HL-60 (cell line): ENCODE results near the gene USB1.

ENCODE experiments used
- GABPA ChIP-seq: IDR thresholded peaks from 2 replicates; pipeline ENCODE4 v1.6.1; 2012; ENCODE audit warnings: low read depth
- POLR2AphosphoS5 ChIP-seq: IDR thresholded peaks from 2 replicates; pipeline ENCODE4 v1.6.1; 2012; ENCODE audit warnings: low read depth
- SPI1 ChIP-seq: IDR thresholded peaks from 2 replicates; pipeline ENCODE4 v1.6.1; 2012; ENCODE audit warnings: low read depth, mild to moderate bottlenecking, borderline replicate concordance
- TF ChIP-seq, protein P1 (sequence below): IDR thresholded peaks from one replicate; pipeline ENCODE4 v1.5.1; 2011; ENCODE audit warnings: low read length, control low read depth, inconsistent platforms; ENCODE audit not compliant: insufficient read depth

DNA sequence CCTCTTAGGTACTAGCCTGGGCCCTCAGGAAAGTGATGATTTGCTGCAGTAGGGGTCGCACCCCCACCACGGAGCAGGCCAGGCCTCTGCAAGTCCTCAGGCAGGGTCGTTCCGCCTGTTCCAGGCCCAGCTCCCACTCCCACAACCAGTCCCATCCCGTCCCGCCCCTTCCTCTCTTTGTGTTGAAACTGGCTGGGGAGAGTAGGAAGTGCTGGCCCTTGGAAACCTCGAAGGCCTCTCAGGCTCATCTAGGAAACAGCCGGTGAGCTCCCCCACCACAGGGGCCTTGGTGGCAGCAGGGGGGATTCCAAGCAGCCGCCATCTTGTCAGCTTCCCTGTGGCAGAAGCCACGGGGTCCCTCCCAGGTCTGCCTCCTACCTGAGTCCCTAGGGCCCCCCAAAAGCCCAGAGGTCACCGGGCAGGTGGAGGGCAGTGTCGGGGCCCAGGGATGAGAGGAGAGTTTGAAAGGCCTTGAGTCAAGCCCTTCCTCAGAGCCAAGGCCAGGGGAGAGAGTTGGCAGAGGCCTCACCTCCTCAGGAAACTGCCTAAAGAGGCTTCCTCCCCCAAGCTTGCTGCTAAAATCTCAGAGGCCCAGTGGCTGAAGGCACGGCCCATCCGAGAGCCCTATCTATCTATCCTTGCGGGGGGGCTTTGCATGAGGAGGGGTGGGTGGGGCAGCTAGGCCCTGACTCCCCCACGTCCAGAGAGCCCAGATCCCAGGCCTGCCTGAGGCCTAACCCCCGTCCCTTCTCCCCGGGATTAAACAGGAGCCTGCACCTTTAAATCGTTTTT is 46.5 kb downstream of the USB1 start:
- TF ChIP-seq, protein P1, sequence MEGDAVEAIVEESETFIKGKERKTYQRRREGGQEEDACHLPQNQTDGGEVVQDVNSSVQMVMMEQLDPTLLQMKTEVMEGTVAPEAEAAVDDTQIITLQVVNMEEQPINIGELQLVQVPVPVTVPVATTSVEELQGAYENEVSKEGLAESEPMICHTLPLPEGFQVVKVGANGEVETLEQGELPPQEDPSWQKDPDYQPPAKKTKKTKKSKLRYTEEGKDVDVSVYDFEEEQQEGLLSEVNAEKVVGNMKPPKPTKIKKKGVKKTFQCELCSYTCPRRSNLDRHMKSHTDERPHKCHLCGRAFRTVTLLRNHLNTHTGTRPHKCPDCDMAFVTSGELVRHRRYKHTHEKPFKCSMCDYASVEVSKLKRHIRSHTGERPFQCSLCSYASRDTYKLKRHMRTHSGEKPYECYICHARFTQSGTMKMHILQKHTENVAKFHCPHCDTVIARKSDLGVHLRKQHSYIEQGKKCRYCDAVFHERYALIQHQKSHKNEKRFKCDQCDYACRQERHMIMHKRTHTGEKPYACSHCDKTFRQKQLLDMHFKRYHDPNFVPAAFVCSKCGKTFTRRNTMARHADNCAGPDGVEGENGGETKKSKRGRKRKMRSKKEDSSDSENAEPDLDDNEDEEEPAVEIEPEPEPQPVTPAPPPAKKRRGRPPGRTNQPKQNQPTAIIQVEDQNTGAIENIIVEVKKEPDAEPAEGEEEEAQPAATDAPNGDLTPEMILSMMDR: no peak
- TF ChIP-seq SPI1 (no peak), POLR2AphosphoS5 (no peak), GABPA (no peak)
